GM23338 (cell line): ENCODE measurements around the gene BHLHE23. TPM values are rescaled to one million over a fixed set of nuclear protein-coding genes. Genes with fewer than 3 reads are reported as not detected.
A peak's percentile ranks its signal among the peaks of the same experiment; 100 is the strongest.

Source experiments
- ATAC-seq: fragments of 200-7000 bp; cut with Tn5 transposase; 3 replicates; pipeline ENCODE4 v1.9.1; 2020
- DNase-seq: peaks from one replicate; pipeline ENCODE4 v3.0.0-alpha.2; 2015; ENCODE audit warnings: low spot score
- H2AFZ ChIP-seq: fragments of 200-600 bp; sonication (generic); 2 replicates; pipeline ENCODE4 v1.8.0; 2016; ENCODE audit warnings: antibody characterized with exemption, mild to moderate bottlenecking, moderate library complexity
- H3F3A ChIP-seq: fragments of 200-600 bp; sonication (generic); replicated peaks from 2 replicates; pipeline ENCODE4 v1.8.0; 2017; ENCODE audit warnings: antibody characterized with exemption, mixed run types, low read depth
- H3K27ac ChIP-seq: fragments of 200-600 bp; sonication (generic); 2 replicates; pipeline ENCODE4 v1.6.1; 2016; ENCODE audit warnings: low read depth
- H3K27me3 ChIP-seq: fragments of 200-600 bp; sonication (generic); 2 replicates; pipeline ENCODE4 v1.8.0; 2016; ENCODE audit warnings: mild to moderate bottlenecking, mixed run types, moderate library complexity; ENCODE audit not compliant: insufficient read depth
- H3K36me3 ChIP-seq: fragments of 200-600 bp; sonication (generic); 2 replicates; pipeline ENCODE4 v1.8.0; 2016; ENCODE audit warnings: mild to moderate bottlenecking; ENCODE audit not compliant: insufficient read depth
- H3K4me1 ChIP-seq: fragments of 200-600 bp; sonication (generic); 2 replicates; pipeline ENCODE4 v1.8.0; 2016; ENCODE audit warnings: mild to moderate bottlenecking, moderate library complexity; ENCODE audit not compliant: insufficient read depth
- H3K4me2 ChIP-seq: fragments of 200-600 bp; sonication (generic); 2 replicates; pipeline ENCODE4 v1.7.1; 2017; ENCODE audit warnings: mixed run types
- H3K4me3 ChIP-seq: fragments of 200-600 bp; sonication (generic); 2 replicates; pipeline ENCODE4 v1.6.1; 2016; ENCODE audit warnings: mixed run types
- H3K79me2 ChIP-seq: fragments of 200-600 bp; sonication (generic); replicated peaks from 2 replicates; pipeline ENCODE4 v1.8.0; 2017; ENCODE audit warnings: mild to moderate bottlenecking; ENCODE audit not compliant: insufficient read depth
- H3K9me2 ChIP-seq: fragments of 200-600 bp; sonication (generic); 2 replicates; pipeline ENCODE4 v1.8.0; 2017; ENCODE audit not compliant: insufficient read depth
- H4K20me1 ChIP-seq: fragments of 200-600 bp; sonication (generic); replicated peaks from 2 replicates; pipeline ENCODE4 v1.8.0; 2017; ENCODE audit warnings: mild to moderate bottlenecking; ENCODE audit not compliant: insufficient read depth
- H3K27ac Mint-ChIP-seq: 2 replicates; pipeline ENCODE4 v1.8.0; 2020; ENCODE audit warnings: inconsistent platforms, mild to moderate bottlenecking, moderate library complexity, mixed read lengths
- H3K27me3 Mint-ChIP-seq: 3 replicates; pipeline ENCODE4 v1.8.0; 2022; ENCODE audit warnings: low read depth, mild to moderate bottlenecking, moderate library complexity, mixed read lengths, inconsistent platforms; ENCODE audit not compliant: insufficient read depth, poor library complexity
- H3K36me3 Mint-ChIP-seq: 3 replicates; pipeline ENCODE4 v1.8.0; 2021; ENCODE audit warnings: low read depth, mild to moderate bottlenecking, inconsistent platforms, moderate library complexity, mixed read lengths
- H3K4me1 Mint-ChIP-seq: 3 replicates; pipeline ENCODE4 v1.8.0; 2020; ENCODE audit warnings: mild to moderate bottlenecking, inconsistent platforms, mixed read lengths
- H3K4me3 Mint-ChIP-seq: 3 replicates; pipeline ENCODE4 v1.8.0; 2021; ENCODE audit warnings: moderate library complexity, mild to moderate bottlenecking, inconsistent platforms, mixed read lengths
- H3K9me3 Mint-ChIP-seq: 3 replicates; pipeline ENCODE4 v1.8.0; 2020; ENCODE audit warnings: moderate library complexity, mild to moderate bottlenecking, inconsistent platforms, mixed read lengths
- CREB1 ChIP-seq: fragments of 250-450 bp; sonication (Bioruptor Pico); IDR thresholded peaks from 2 replicates; pipeline ENCODE4 v1.5.0; 2020; ENCODE audit warnings: low read depth, mild to moderate bottlenecking, moderate library complexity
- CTCF ChIP-seq, 2 experiments: fragments of 200-600 bp in 1 of 2; sonication (generic) in 1 of 2; conservative IDR thresholded peaks; 2 replicates each; pipeline versions ENCODE4 v1.5.1 to v1.6.1; 2016 to 2017; ENCODE audit warnings: antibody characterized with exemption in 2 of 2, low read depth in 2 of 2, mild to moderate bottlenecking in 2 of 2, moderate library complexity in 1 of 2
- ETS1 ChIP-seq: IDR thresholded peaks from 2 replicates; pipeline ENCODE4 v1.6.1; 2016; ENCODE audit warnings: antibody characterized with exemption
- EZH2 ChIP-seq: fragments of 200-600 bp; sonication (generic); IDR thresholded peaks from one replicate; pipeline ENCODE4 v1.8.0; 2017; ENCODE audit warnings: antibody characterized with exemption, mild to moderate bottlenecking, low read depth; ENCODE audit not compliant: unreplicated experiment
- EZH2phosphoT487 ChIP-seq: fragments of 200-600 bp; sonication (generic); IDR thresholded peaks from one replicate; pipeline ENCODE4 v1.8.1; 2018; ENCODE audit warnings: antibody characterized with exemption; ENCODE audit not compliant: unreplicated experiment
- JUNB ChIP-seq: IDR thresholded peaks from one replicate; pipeline ENCODE4 v1.6.1; 2016; ENCODE audit warnings: antibody characterized with exemption; ENCODE audit not compliant: unreplicated experiment
- NANOG ChIP-seq: IDR thresholded peaks from 2 replicates; pipeline ENCODE4 v1.6.1; 2016; ENCODE audit warnings: antibody characterized with exemption, borderline replicate concordance
- POLR2AphosphoS5 ChIP-seq: IDR thresholded peaks from 2 replicates; pipeline ENCODE4 v1.6.1; 2016; ENCODE audit warnings: antibody characterized with exemption, low read depth
- REST ChIP-seq: IDR thresholded peaks from one replicate; pipeline ENCODE4 v1.6.1; 2018; ENCODE audit warnings: antibody characterized with exemption; ENCODE audit not compliant: unreplicated experiment
- STAT1 ChIP-seq: IDR thresholded peaks from one replicate; pipeline ENCODE4 v1.6.1; 2016; ENCODE audit warnings: antibody characterized with exemption; ENCODE audit not compliant: unreplicated experiment
- ZNF114 ChIP-seq: fragments of 250-450 bp; sonication (Bioruptor Pico); IDR thresholded peaks from 2 replicates; pipeline ENCODE4 v1.5.0; 2020; ENCODE audit warnings: mild to moderate bottlenecking, moderate library complexity
- ZNF331 ChIP-seq: fragments of 250-450 bp; sonication (Bioruptor Pico); IDR thresholded peaks from 2 replicates; pipeline ENCODE4 v1.5.0; 2020; ENCODE audit warnings: low read depth, mild to moderate bottlenecking, moderate library complexity
- ZNF462 ChIP-seq: fragments of 250-450 bp; sonication (Bioruptor Pico); IDR thresholded peaks from 2 replicates; pipeline ENCODE4 v1.5.0; 2020; ENCODE audit warnings: mild to moderate bottlenecking, moderate library complexity
- polyA plus RNA-seq: library from polyadenylated mRNA; unstranded; fragments of >200 nt; fragmentation: Nextera tagmentation; extraction: Ambion mirVana; gene quantifications from 2 replicates; pipeline ENCODE4 v1.2.1, GENCODE V29; 2016
- total RNA-seq: library from RNA; depleted of rRNA; stranded (reverse); fragments of >200 nt; shearing (Covaris generic); gene quantifications from 2 replicates; pipeline ENCODE4 v1.2.3, GENCODE V29; 2014

Gene BHLHE23
- total and polyA plus RNA-seq, 2 experiments from 2014 or later: 0.52 to 5.0 TPM

- H3K27me3 ChIP-seq: peaks cover 66% of the 10 kb centered on the region
- ATAC-seq (no peak), DNase-seq (no peak)
- no peak overlapping the region; the same call in 2 of the 3 replicates for H3K4me3 Mint-ChIP-seq
- H3K9me2 ChIP-seq: no peaks in the 10 kb centered on the region
- peaks cover 20% of the 10 kb centered on the region for H3K36me3 Mint-ChIP-seq
- no peak overlapping the region for H3K27ac Mint-ChIP-seq
- TF ChIP-seq ETS1 (no peak), CREB1 (CRISPR knock-in tag) (no peak), STAT1 (no peak), EZH2phosphoT487 (no peak), EZH2 (no peak), REST (no peak), ZNF114 (CRISPR knock-in tag) (no peak), ZNF331 (CRISPR knock-in tag) (no peak), NANOG (no peak), JUNB (no peak), ZNF462 (CRISPR knock-in tag) (no peak), CTCF (conservative IDR thresholded peaks at IDR 0.05; ENCODE audit: low read depth in 2 of 2) (no peak), POLR2AphosphoS5 (no peak)
- no peak overlapping the region for H3K27ac ChIP-seq
- H4K20me1 ChIP-seq: no peaks in the 10 kb centered on the region
- peaks cover 58% of the 10 kb centered on the region for H3K27me3 Mint-ChIP-seq
- H3K36me3 ChIP-seq: peaks cover 7% of the 10 kb centered on the region; the same call in 1 of the 2 replicates
- H3K4me1 ChIP-seq: peaks cover 38% of the 10 kb centered on the region
- H3K4me2 ChIP-seq: no peak overlapping the region
- H3F3A ChIP-seq: peaks cover 26% of the 10 kb centered on the region
- peaks cover 27% of the 10 kb centered on the region for H3K4me1 Mint-ChIP-seq
- no peaks in the 10 kb centered on the region for H3K79me2 ChIP-seq
- H3K9me3 Mint-ChIP-seq: peaks cover 27% of the 10 kb centered on the region
- H3K4me3 ChIP-seq: 0 out of 2 replicates have a peak overlapping the region, but pooled peaks have one; percentile 63
- H2AFZ ChIP-seq: no peak overlapping the region
Measured at GRCh38 chr20:63009988-63010769, 3.4 kb upstream of the BHLHE23 start.
